GM23338 (cell line): Measurements from ENCODE around the gene MVP. TPM values are rescaled to one million over a fixed set of nuclear protein-coding genes. Genes with fewer than 3 reads are reported as not detected.

Source experiments
- ATAC-seq: fragments of 200-7000 bp; cut with Tn5 transposase; 3 replicates; pipeline ENCODE4 v1.9.1; 2020
- DNase-seq: peaks from one replicate; pipeline ENCODE4 v3.0.0-alpha.2; 2015; ENCODE audit warnings: low spot score
- H2AFZ ChIP-seq: fragments of 200-600 bp; sonication (generic); 2 replicates; pipeline ENCODE4 v1.8.0; 2016; ENCODE audit warnings: antibody characterized with exemption, mild to moderate bottlenecking, moderate library complexity
- H3F3A ChIP-seq: fragments of 200-600 bp; sonication (generic); replicated peaks from 2 replicates; pipeline ENCODE4 v1.8.0; 2017; ENCODE audit warnings: antibody characterized with exemption, mixed run types, low read depth
- H3K27ac ChIP-seq: fragments of 200-600 bp; sonication (generic); 2 replicates; pipeline ENCODE4 v1.6.1; 2016; ENCODE audit warnings: low read depth
- H3K27me3 ChIP-seq: fragments of 200-600 bp; sonication (generic); 2 replicates; pipeline ENCODE4 v1.8.0; 2016; ENCODE audit warnings: mild to moderate bottlenecking, mixed run types, moderate library complexity; ENCODE audit not compliant: insufficient read depth
- H3K36me3 ChIP-seq: fragments of 200-600 bp; sonication (generic); 2 replicates; pipeline ENCODE4 v1.8.0; 2016; ENCODE audit warnings: mild to moderate bottlenecking; ENCODE audit not compliant: insufficient read depth
- H3K4me1 ChIP-seq: fragments of 200-600 bp; sonication (generic); 2 replicates; pipeline ENCODE4 v1.8.0; 2016; ENCODE audit warnings: mild to moderate bottlenecking, moderate library complexity; ENCODE audit not compliant: insufficient read depth
- H3K4me2 ChIP-seq: fragments of 200-600 bp; sonication (generic); 2 replicates; pipeline ENCODE4 v1.7.1; 2017; ENCODE audit warnings: mixed run types
- H3K4me3 ChIP-seq: fragments of 200-600 bp; sonication (generic); 2 replicates; pipeline ENCODE4 v1.6.1; 2016; ENCODE audit warnings: mixed run types
- H3K79me2 ChIP-seq: fragments of 200-600 bp; sonication (generic); replicated peaks from 2 replicates; pipeline ENCODE4 v1.8.0; 2017; ENCODE audit warnings: mild to moderate bottlenecking; ENCODE audit not compliant: insufficient read depth
- H3K9me2 ChIP-seq: fragments of 200-600 bp; sonication (generic); 2 replicates; pipeline ENCODE4 v1.8.0; 2017; ENCODE audit not compliant: insufficient read depth
- H4K20me1 ChIP-seq: fragments of 200-600 bp; sonication (generic); replicated peaks from 2 replicates; pipeline ENCODE4 v1.8.0; 2017; ENCODE audit warnings: mild to moderate bottlenecking; ENCODE audit not compliant: insufficient read depth
- H3K27ac Mint-ChIP-seq: 2 replicates; pipeline ENCODE4 v1.8.0; 2020; ENCODE audit warnings: inconsistent platforms, mild to moderate bottlenecking, moderate library complexity, mixed read lengths
- H3K27me3 Mint-ChIP-seq: 3 replicates; pipeline ENCODE4 v1.8.0; 2022; ENCODE audit warnings: low read depth, mild to moderate bottlenecking, moderate library complexity, mixed read lengths, inconsistent platforms; ENCODE audit not compliant: insufficient read depth, poor library complexity
- H3K36me3 Mint-ChIP-seq: 3 replicates; pipeline ENCODE4 v1.8.0; 2021; ENCODE audit warnings: low read depth, mild to moderate bottlenecking, inconsistent platforms, moderate library complexity, mixed read lengths
- H3K4me1 Mint-ChIP-seq: 3 replicates; pipeline ENCODE4 v1.8.0; 2020; ENCODE audit warnings: mild to moderate bottlenecking, inconsistent platforms, mixed read lengths
- H3K4me3 Mint-ChIP-seq: 3 replicates; pipeline ENCODE4 v1.8.0; 2021; ENCODE audit warnings: moderate library complexity, mild to moderate bottlenecking, inconsistent platforms, mixed read lengths
- H3K9me3 Mint-ChIP-seq: 3 replicates; pipeline ENCODE4 v1.8.0; 2020; ENCODE audit warnings: moderate library complexity, mild to moderate bottlenecking, inconsistent platforms, mixed read lengths
- CREB1 ChIP-seq: fragments of 250-450 bp; sonication (Bioruptor Pico); IDR thresholded peaks from 2 replicates; pipeline ENCODE4 v1.5.0; 2020; ENCODE audit warnings: low read depth, mild to moderate bottlenecking, moderate library complexity
- CTCF ChIP-seq, 2 experiments: fragments of 200-600 bp in 1 of 2; sonication (generic) in 1 of 2; conservative IDR thresholded peaks; 2 replicates each; pipeline versions ENCODE4 v1.5.1 to v1.6.1; 2016 to 2017; ENCODE audit warnings: antibody characterized with exemption in 2 of 2, low read depth in 2 of 2, mild to moderate bottlenecking in 2 of 2, moderate library complexity in 1 of 2
- ETS1 ChIP-seq: IDR thresholded peaks from 2 replicates; pipeline ENCODE4 v1.6.1; 2016; ENCODE audit warnings: antibody characterized with exemption
- EZH2 ChIP-seq: fragments of 200-600 bp; sonication (generic); IDR thresholded peaks from one replicate; pipeline ENCODE4 v1.8.0; 2017; ENCODE audit warnings: antibody characterized with exemption, mild to moderate bottlenecking, low read depth; ENCODE audit not compliant: unreplicated experiment
- NANOG ChIP-seq: IDR thresholded peaks from 2 replicates; pipeline ENCODE4 v1.6.1; 2016; ENCODE audit warnings: antibody characterized with exemption, borderline replicate concordance
- POLR2AphosphoS5 ChIP-seq: IDR thresholded peaks from 2 replicates; pipeline ENCODE4 v1.6.1; 2016; ENCODE audit warnings: antibody characterized with exemption, low read depth
- REST ChIP-seq: IDR thresholded peaks from one replicate; pipeline ENCODE4 v1.6.1; 2018; ENCODE audit warnings: antibody characterized with exemption; ENCODE audit not compliant: unreplicated experiment
- ZNF114 ChIP-seq: fragments of 250-450 bp; sonication (Bioruptor Pico); IDR thresholded peaks from 2 replicates; pipeline ENCODE4 v1.5.0; 2020; ENCODE audit warnings: mild to moderate bottlenecking, moderate library complexity
- polyA plus RNA-seq: library from polyadenylated mRNA; unstranded; fragments of >200 nt; fragmentation: Nextera tagmentation; extraction: Ambion mirVana; gene quantifications from 2 replicates; pipeline ENCODE4 v1.2.1, GENCODE V29; 2016
- total RNA-seq: library from RNA; depleted of rRNA; stranded (reverse); fragments of >200 nt; shearing (Covaris generic); gene quantifications from 2 replicates; pipeline ENCODE4 v1.2.3, GENCODE V29; 2014

Gene MVP
- total and polyA plus RNA-seq, 2 experiments from 2014 or later, result 1.4 to 3.7 TPM

DNA sequence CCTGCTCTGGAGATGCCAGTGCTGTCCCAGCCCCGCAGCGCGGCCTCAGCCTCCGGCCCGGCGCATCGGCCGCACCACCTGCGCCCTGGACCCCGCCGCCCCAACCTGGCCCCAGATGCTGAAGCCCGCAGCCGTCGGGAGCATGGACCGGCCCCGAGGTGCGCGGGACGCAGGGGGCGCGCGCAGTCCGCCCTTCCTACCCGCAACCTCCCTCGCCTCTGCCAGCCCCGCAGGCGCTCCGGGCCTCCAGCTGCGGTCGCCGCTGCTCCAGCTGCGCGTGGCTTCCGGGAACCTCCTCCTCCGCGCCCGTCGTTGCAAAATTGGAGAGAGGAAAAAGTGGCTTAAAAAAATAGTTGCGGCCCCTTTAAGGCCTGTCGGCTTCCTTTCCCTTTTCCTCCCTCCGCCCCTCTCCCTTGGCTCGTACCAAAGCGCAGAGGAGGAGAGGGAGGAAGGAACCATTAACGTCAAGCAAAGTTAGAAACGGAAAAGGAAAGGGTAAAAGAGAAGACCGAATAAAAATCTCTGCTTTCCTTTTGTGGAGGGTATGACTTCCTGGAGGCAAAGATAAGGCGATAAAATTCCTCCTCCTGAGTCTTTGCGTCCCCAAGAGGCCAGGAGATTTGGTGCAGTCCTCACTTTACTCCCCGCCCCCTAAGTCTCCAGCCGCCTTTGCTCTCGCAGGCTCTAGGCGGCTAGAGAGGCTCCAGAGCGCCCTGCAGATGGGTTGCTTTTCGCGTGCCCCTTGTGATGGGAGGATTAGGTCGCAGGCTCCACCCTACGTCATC, 42.8 kb downstream of the MVP start, which contains the start of gene CDIPT:
TSS of gene CDIPT (minus strand) at position 343 of the 785 bp plus-strand sequence. CDS start 369 bp downstream, outside the sequence.
- Histone ChIP-seq H3K9me2 (no peaks in the 10 kb centered on the region), H3K4me3 (peak within 1 kb of the TSS; percentile 96), H2AFZ (peak within 1 kb of the TSS; percentile 40), H3K27ac (peak within 1 kb of the TSS; percentile 93), H3F3A (0 out of 2 replicates have a peak, but pooled peaks cover 3% of the 10 kb centered on the region), H3K4me1 (peaks cover 9% of the 10 kb centered on the region), H3K79me2 (peaks cover 13% of the 10 kb centered on the region), H3K27me3 (no peaks in the 10 kb centered on the region), H3K4me2 (peak within 1 kb of the TSS; percentile 99), H4K20me1 (no peaks in the 10 kb centered on the region; the same call in 1 of the 2 replicates), H3K36me3 (peaks cover 4% of the 10 kb centered on the region; the same call in 1 of the 2 replicates)
- DNase-seq (peak; percentile 99), ATAC-seq (peak; percentile 96)
- Mint-ChIP-seq H3K36me3 (peaks cover 25% of the 10 kb centered on the region), H3K4me3 (peak within 1 kb of the TSS; percentile 99), H3K27me3 (peaks cover 20% of the 10 kb centered on the region), H3K9me3 (no peaks in the 10 kb centered on the region), H3K27ac (peak within 1 kb of the TSS; percentile 100), H3K4me1 (peaks cover 10% of the 10 kb centered on the region)
- TF ChIP-seq ZNF114 (CRISPR knock-in tag) (no peak), ETS1 (peak; percentile 35; the same call in 1 of the 2 replicates), CTCF (conservative IDR thresholded peaks at IDR 0.05; ENCODE audit: low read depth in 2 of 2) (peak; percentile 64 to 82), CREB1 (peak; percentile 93), NANOG (no peak), POLR2AphosphoS5 (peak; percentile 70), EZH2 (no peak), REST (peak; percentile 13)
